ENCODE data around the gene EEF1A2.
A peak's percentile ranks its signal among the peaks of the same experiment; 100 is the strongest.

The EEF1A2 gene

GRCh38 chr20:63498960-63499337 lies at the start of gene EEF1A2:
EEF1A2 (minus strand) TSS chr20:63499083; CDS start chr20:63497763, 1,320 bp downstream.
- DNase-seq (ENCODE audit: low read depth) = peak; percentile 41

- no peak for DNase-seq (ENCODE audit: low read depth)
Observed at GRCh38 chr20:63548542-63548941, 49.7 kb upstream of the EEF1A2 start.

- no peak for DNase-seq (ENCODE audit: low read depth)
Observed at GRCh38 chr20:63547725-63548480, 49.0 kb upstream of the EEF1A2 start, which contains the start of gene SRMS. SRMS (minus strand) TSS chr20:63547749; CDS start chr20:63547463, 286 bp downstream.

- no peak for DNase-seq (ENCODE audit: low read depth)
Observed at GRCh38 chr20:63546956-63547724, 48.3 kb upstream of the EEF1A2 start.

GRCh38 chr20:63546256-63546955 lies 47.5 kb upstream of the EEF1A2 start:
- no peak for DNase-seq (ENCODE audit: low read depth)

- DNase-seq (ENCODE audit: low read depth) = no peak
Observed at GRCh38 chr20:63545814-63546213, 46.9 kb upstream of the EEF1A2 start.

- DNase-seq (ENCODE audit: low read depth) = no peak
Observed at GRCh38 chr20:63544958-63545516, 46.2 kb upstream of the EEF1A2 start.

GRCh38 chr20:63544241-63544957 lies 45.5 kb upstream of the EEF1A2 start:
- DNase-seq (ENCODE audit: low read depth) = no peak

GRCh38 chr20:63543733-63544132 lies 44.9 kb upstream of the EEF1A2 start:
- DNase-seq (ENCODE audit: low read depth) = no peak

- DNase-seq (ENCODE audit: low read depth) = no peak
Observed at GRCh38 chr20:63543131-63543530, 44.2 kb upstream of the EEF1A2 start.

GRCh38 chr20:63542696-63543095 lies 43.8 kb upstream of the EEF1A2 start:
- no peak for DNase-seq (ENCODE audit: low read depth)

GRCh38 chr20:63542031-63542559 lies 43.2 kb upstream of the EEF1A2 start:
- no peak for DNase-seq (ENCODE audit: low read depth)

- no peak for DNase-seq (ENCODE audit: low read depth)
Observed at GRCh38 chr20:63541371-63541770, 42.5 kb upstream of the EEF1A2 start.

- no peak for DNase-seq (ENCODE audit: low read depth)
Observed at GRCh38 chr20:63540417-63541186, 41.7 kb upstream of the EEF1A2 start.

- DNase-seq (ENCODE audit: low read depth) = no peak
Observed at GRCh38 chr20:63539441-63540370, 40.8 kb upstream of the EEF1A2 start.

GRCh38 chr20:63539092-63539430 lies 40.2 kb upstream of the EEF1A2 start:
- DNase-seq (ENCODE audit: low read depth) = no peak

- no peak for DNase-seq (ENCODE audit: low read depth)
Observed at GRCh38 chr20:63538204-63539091, 39.6 kb upstream of the EEF1A2 start.

GRCh38 chr20:63537525-63538203 lies 38.8 kb upstream of the EEF1A2 start:
- peak; percentile 88 for DNase-seq (ENCODE audit: low read depth)
